ENCODE measurements around the gene ZNF200.
A peak's percentile ranks its signal among the peaks of the same experiment; 100 is the strongest.
"Not testable (repeated sequence)": the region's sequence is repeated elsewhere in the genome, so short reads cannot be mapped to it uniquely, and the experiment has no call there.

Gene ZNF200

GRCh38 chr16:3186946-3187690 is 47.8 kb downstream of the ZNF200 start:
- DNase-seq, result no peak
- in situ Hi-C loops (cut with HindIII; ENCODE audit: low pct_ligation_motif_present, low pct_unique_long_range_greater_than_20kb, low sequenced_read_pairs), result no loop called here

GRCh38 chr16:3183445-3184139 is 51.4 kb downstream of the ZNF200 start:
- DNase-seq, result no peak
- in situ Hi-C loops (cut with HindIII; ENCODE audit: low pct_ligation_motif_present, low pct_unique_long_range_greater_than_20kb, low sequenced_read_pairs), result no loop called here

- in situ Hi-C loops (cut with HindIII; ENCODE audit: low pct_ligation_motif_present, low pct_unique_long_range_greater_than_20kb, low sequenced_read_pairs), result no loop called here
- peak; percentile 78 for DNase-seq
These were observed 52.1 kb downstream of the ZNF200 start for GRCh38 chr16:3182608-3183444.

- DNase-seq; in situ Hi-C loops (cut with HindIII; ENCODE audit: low pct_ligation_motif_present, low pct_unique_long_range_greater_than_20kb, low sequenced_read_pairs): not testable (repeated sequence)
These were observed 52.7 kb downstream of the ZNF200 start for GRCh38 chr16:3182293-3182607.

GRCh38 chr16:3180445-3180878 is 54.5 kb downstream of the ZNF200 start:
- in situ Hi-C loops (cut with HindIII; ENCODE audit: low pct_ligation_motif_present, low pct_unique_long_range_greater_than_20kb, low sequenced_read_pairs), result no loop called here
- DNase-seq, result no peak

GRCh38 chr16:3179651-3180050 is 55.3 kb downstream of the ZNF200 start:
- in situ Hi-C loops (cut with HindIII; ENCODE audit: low pct_ligation_motif_present, low pct_unique_long_range_greater_than_20kb, low sequenced_read_pairs), result no loop called here
- no peak for DNase-seq

- DNase-seq, result peak; percentile 64
- in situ Hi-C loops (cut with HindIII; ENCODE audit: low pct_ligation_motif_present, low pct_unique_long_range_greater_than_20kb, low sequenced_read_pairs), result no loop called here
These were observed 59.5 kb downstream of the ZNF200 start for GRCh38 chr16:3175157-3176093.

GRCh38 chr16:3174618-3175148 is 60.3 kb downstream of the ZNF200 start:
- DNase-seq, result no peak
- in situ Hi-C loops (cut with HindIII; ENCODE audit: low pct_ligation_motif_present, low pct_unique_long_range_greater_than_20kb, low sequenced_read_pairs), result no loop called here

- peak; percentile 80 for DNase-seq
- in situ Hi-C loops (cut with HindIII; ENCODE audit: low pct_ligation_motif_present, low pct_unique_long_range_greater_than_20kb, low sequenced_read_pairs), result no loop called here
These were observed 60.9 kb downstream of the ZNF200 start for GRCh38 chr16:3173892-3174617.
